ENCODE measurements around the gene DIAPH3. TPM values are rescaled to one million over a fixed set of nuclear protein-coding genes. Genes with fewer than 3 reads are reported as not detected.

The DIAPH3 gene
- total RNA-seq, 1 donor from 2014 or later = 0.32 TPM

DNA sequence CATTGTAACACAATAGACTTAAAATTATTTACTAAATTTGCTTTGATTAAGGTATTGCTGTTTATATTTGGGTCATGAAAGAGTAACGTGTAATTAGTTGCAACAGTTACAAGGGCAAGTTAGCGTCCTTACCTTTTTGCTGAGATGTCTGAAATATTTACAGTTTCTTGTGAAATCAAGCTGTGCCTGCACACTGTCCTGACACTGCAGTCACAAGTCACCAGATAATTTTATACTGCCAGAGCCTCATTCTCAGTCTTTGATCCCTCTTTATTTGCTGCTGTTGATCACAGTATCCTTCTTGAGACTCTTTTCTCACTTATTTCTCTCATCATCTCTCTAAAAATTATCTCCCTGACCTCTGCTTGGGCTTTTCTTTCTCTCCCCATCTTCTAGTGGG, 8.4 kb upstream of the DIAPH3 start:
- Histone ChIP-seq H3K27ac (no peak overlapping the region), H3K27me3 (no peaks in the 10 kb centered on the region), H3K9me3 (no peaks in the 10 kb centered on the region), H3K36me3 (no peaks in the 10 kb centered on the region), H3K4me1 (no peaks in the 10 kb centered on the region), H3K4me3 (no peak overlapping the region)
- no peak for DNase-seq (ENCODE audit: low spot score in 2 of 2)
- intact Hi-C loops (cut with DNase I) = no loop called here
- TF ChIP-seq CTCF (IDR thresholded peaks at IDR 0.05) = no peak

- intact Hi-C loops (cut with DNase I) = no loop called here
- no peaks in the 10 kb centered on the region for H3K27me3 ChIP-seq
- no peak for TF ChIP-seq CTCF (IDR thresholded peaks at IDR 0.05)
- no peak overlapping the region for H3K27ac ChIP-seq
- H3K36me3 ChIP-seq = no peaks in the 10 kb centered on the region
- H3K4me3 ChIP-seq = no peak overlapping the region
- DNase-seq (ENCODE audit: low spot score in 2 of 2) = no peak
- peaks cover 0 to 5% of the 10 kb centered on the region in 2 donors for H3K4me1 ChIP-seq
- H3K9me3 ChIP-seq = no peaks in the 10 kb centered on the region
Measured at GRCh38 chr13:60170414-60170813, 6.7 kb upstream of the DIAPH3 start.

DNA sequence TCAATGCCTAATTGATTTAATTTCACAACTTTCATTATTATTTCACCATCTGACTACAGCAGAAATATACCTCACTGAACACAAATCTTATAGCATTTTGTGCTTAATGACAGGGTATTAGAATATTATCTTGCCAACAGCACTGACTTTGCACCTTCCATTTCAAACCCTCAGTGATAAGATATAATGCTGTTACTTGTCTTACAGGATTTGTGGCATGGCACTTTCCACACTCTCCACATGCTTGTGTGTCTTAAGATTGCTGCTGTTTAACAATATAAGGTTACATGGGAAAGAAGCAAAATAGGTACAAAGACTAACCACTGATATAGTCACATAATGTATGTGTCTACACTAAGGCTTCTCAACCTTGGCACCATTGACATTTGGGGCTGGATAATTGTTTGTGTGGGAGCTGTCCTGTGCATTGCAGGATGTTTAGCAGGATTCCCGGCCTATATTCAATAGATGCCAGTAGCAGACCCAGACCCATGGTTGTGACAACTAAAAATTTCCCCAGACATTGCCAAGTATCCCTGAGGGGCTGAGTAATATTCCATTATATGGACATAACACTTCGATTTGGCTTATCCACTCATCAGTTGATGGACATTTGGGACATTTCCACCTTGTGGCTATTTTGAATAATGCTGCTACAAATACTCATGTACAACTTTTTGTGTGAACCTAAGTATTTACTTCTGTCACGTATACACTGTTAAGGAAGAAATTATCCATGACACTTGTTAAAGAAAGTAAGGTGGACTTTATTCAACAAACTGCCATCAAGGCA, 5.7 kb upstream of the DIAPH3 start:
- no peak overlapping the region for H3K27ac ChIP-seq
- no peaks in the 10 kb centered on the region for H3K36me3 ChIP-seq
- intact Hi-C loops (cut with DNase I) = loop anchor here (10.0 kb wide), 2 partner anchors 995 to 1245 kb away; partner anchors contain the start of gene PCDH20
- H3K4me1 ChIP-seq = peaks cover 0 to 12% of the 10 kb centered on the region in 2 donors
- H3K27me3 ChIP-seq = no peaks in the 10 kb centered on the region
- no peaks in the 10 kb centered on the region for H3K9me3 ChIP-seq
- no peak for DNase-seq (ENCODE audit: low spot score in 2 of 2)
- no peak overlapping the region for H3K4me3 ChIP-seq
- TF ChIP-seq CTCF (IDR thresholded peaks at IDR 0.05) = no peak

DNA sequence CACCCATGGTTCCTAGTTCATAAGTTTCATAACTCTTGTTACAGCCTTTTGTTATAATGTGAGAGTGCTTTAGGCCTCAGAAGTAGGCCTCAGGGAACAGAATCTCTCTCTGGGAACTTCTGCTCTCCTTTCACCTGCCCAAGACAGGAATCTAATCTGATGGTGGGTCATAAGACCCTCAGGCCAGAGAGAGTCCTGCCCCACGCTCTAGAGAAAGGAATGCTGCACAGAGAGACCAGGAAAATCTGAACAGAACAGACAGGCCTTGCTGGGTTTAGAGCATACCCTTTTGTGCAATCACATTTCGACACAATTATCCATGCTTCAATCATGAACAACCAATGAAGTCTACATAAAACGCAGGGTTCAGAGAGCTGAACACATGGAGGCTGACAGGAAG, 3.4 kb upstream of the DIAPH3 start:
- Histone ChIP-seq H3K27ac (no peak overlapping the region), H3K4me1 (peaks cover 0 to 15% of the 10 kb centered on the region in 2 donors), H3K27me3 (no peaks in the 10 kb centered on the region), H3K4me3 (no peak overlapping the region), H3K36me3 (no peaks in the 10 kb centered on the region), H3K9me3 (no peaks in the 10 kb centered on the region)
- intact Hi-C loops (cut with DNase I) = loop anchor here (10.0 kb wide), 2 partner anchors 998 to 1248 kb away; partner anchors contain the start of gene PCDH20
- DNase-seq (ENCODE audit: low spot score in 2 of 2) = no peak
- no peak for TF ChIP-seq CTCF (IDR thresholded peaks at IDR 0.05)

GRCh38 chr13:60165391-60166099, 1.8 kb upstream of the DIAPH3 start:
- Histone ChIP-seq H3K4me3 (peak overlapping the region in 1 of 2 donors; percentile 86), H3K27me3 (no peaks in the 10 kb centered on the region), H3K4me1 (peaks cover 0 to 15% of the 10 kb centered on the region in 2 donors), H3K36me3 (no peaks in the 10 kb centered on the region), H3K27ac (peak overlapping the region; percentile 82 to 96), H3K9me3 (no peaks in the 10 kb centered on the region)
- no peak for DNase-seq (ENCODE audit: low spot score in 2 of 2)
- intact Hi-C loops (cut with DNase I) = loop anchor here (2.0 to 10.0 kb wide), 3 partner anchors 231 to 1249 kb away; partner anchors contain the start of genes PCDH20 and TDRD3
- TF ChIP-seq CTCF (IDR thresholded peaks at IDR 0.05) = no peak
